ENCODE data around the gene SFT2D2. TPM values are rescaled to one million over a fixed set of nuclear protein-coding genes. Genes with fewer than 3 reads are reported as not detected.

The SFT2D2 gene
- total RNA-seq, 4 donors from 2014 or later, result 38.4 to 111 (median 59.2) TPM

GRCh38 chr1:168230709-168231108 lies 4.9 kb downstream of the SFT2D2 start:
- intact Hi-C loops (cut with DNase I; ENCODE audit: low total_unique reads), result no loop called here
- no peak for TF ChIP-seq CTCF (IDR thresholded peaks at IDR 0.05)
- no peak for TF ChIP-seq POLR2A (IDR thresholded peaks at IDR 0.05)
- Histone ChIP-seq H3K9me3 (no peaks in the 10 kb centered on the region), H3K27me3 (no peaks in the 10 kb centered on the region), H3K4me1 (peaks cover 10 to 17% of the 10 kb centered on the region in 2 donors), H3K36me3 (no peaks in the 10 kb centered on the region), H3K27ac (peak overlapping the region; percentile 92 to 95), H3K4me3 (no peak overlapping the region)
- DNase-seq, result no peak

GRCh38 chr1:168234846-168235547 lies 9.2 kb downstream of the SFT2D2 start:
- intact Hi-C loops (cut with DNase I; ENCODE audit: low total_unique reads), result no loop called here
- no peaks in the 10 kb centered on the region for H3K9me3 ChIP-seq
- no peak for DNase-seq
- peak overlapping the region; percentile 57 to 71 for H3K27ac ChIP-seq
- TF ChIP-seq CTCF (IDR thresholded peaks at IDR 0.05), result peak; percentile 33 to 46 (median 40)
- no peak for TF ChIP-seq POLR2A (IDR thresholded peaks at IDR 0.05)
- H3K36me3 ChIP-seq, result no peaks in the 10 kb centered on the region
- no peak overlapping the region for H3K4me3 ChIP-seq
- peaks cover under 1 to 11% of the 10 kb centered on the region in 2 donors for H3K4me1 ChIP-seq
- H3K27me3 ChIP-seq, result no peaks in the 10 kb centered on the region

GRCh38 chr1:168235548-168235885 lies 9.7 kb downstream of the SFT2D2 start:
- intact Hi-C loops (cut with DNase I; ENCODE audit: low total_unique reads), result no loop called here
- no peaks in the 10 kb centered on the region for H3K36me3 ChIP-seq
- peak overlapping the region; percentile 57 to 71 for H3K27ac ChIP-seq
- H3K4me1 ChIP-seq, result peaks cover 0 to 5% of the 10 kb centered on the region in 2 donors
- no peaks in the 10 kb centered on the region for H3K9me3 ChIP-seq
- TF ChIP-seq CTCF (IDR thresholded peaks at IDR 0.05), result no peak
- no peak for TF ChIP-seq POLR2A (IDR thresholded peaks at IDR 0.05)
- no peak overlapping the region for H3K4me3 ChIP-seq
- H3K27me3 ChIP-seq, result no peaks in the 10 kb centered on the region
- DNase-seq, result no peak

- TF ChIP-seq POLR2A (IDR thresholded peaks at IDR 0.05), result no peak
- intact Hi-C loops (cut with DNase I; ENCODE audit: low total_unique reads), result no loop called here
- H3K27me3 ChIP-seq, result no peaks in the 10 kb centered on the region
- H3K4me1 ChIP-seq, result peaks cover 0 to 4% of the 10 kb centered on the region in 2 donors
- H3K27ac ChIP-seq, result peak overlapping the region; percentile 57 to 71
- H3K4me3 ChIP-seq, result no peak overlapping the region
- no peaks in the 10 kb centered on the region for H3K36me3 ChIP-seq
- no peaks in the 10 kb centered on the region for H3K9me3 ChIP-seq
- no peak for DNase-seq
Measured at GRCh38 chr1:168235937-168236336, 10.1 kb downstream of the SFT2D2 start.

DNA sequence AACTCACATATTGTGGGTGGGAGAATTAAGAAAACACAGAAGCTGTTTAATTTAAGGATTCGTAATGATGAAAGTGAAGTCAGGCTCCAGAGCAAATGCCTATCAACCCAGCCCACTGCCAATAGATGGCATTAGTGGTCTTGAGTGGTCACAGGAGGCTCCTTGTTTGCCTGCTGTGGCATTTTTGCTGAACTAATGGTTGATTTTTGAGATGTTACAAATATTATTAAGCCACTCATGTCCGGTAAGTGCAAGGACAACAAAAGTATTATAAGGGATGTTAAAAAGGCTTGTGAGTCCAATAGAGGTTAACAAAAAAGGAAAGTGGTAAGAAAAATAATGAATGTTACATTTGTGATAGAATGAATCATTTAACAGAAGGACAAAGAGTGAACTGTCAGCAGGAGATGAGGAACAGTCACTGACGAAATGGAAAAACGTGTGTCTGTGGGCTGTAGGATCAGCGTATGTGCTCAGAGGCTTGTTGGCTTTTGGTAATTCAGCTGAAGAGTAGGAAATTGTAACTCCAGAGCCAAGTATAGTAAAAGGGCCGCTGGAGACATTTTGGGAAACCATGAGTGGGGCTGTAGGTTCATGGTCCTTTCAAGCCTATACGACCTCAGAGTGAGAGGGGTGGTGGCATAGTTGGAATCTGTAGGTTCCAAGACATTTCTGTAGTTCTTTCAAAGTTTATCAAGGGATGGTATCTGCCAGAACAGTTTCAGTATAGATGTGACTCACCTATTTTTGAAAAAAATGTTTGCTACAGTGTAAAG lies 11.2 kb downstream of the SFT2D2 start:
- Histone ChIP-seq H3K4me1 (peaks cover 2 to 4% of the 10 kb centered on the region in 2 donors), H3K27me3 (no peaks in the 10 kb centered on the region), H3K4me3 (no peak overlapping the region), H3K9me3 (no peaks in the 10 kb centered on the region), H3K27ac (peak overlapping the region; percentile 67 to 71), H3K36me3 (no peaks in the 10 kb centered on the region)
- DNase-seq, result no peak
- intact Hi-C loops (cut with DNase I; ENCODE audit: low total_unique reads), result no loop called here
- no peak for TF ChIP-seq CTCF (IDR thresholded peaks at IDR 0.05)
- no peak for TF ChIP-seq POLR2A (IDR thresholded peaks at IDR 0.05)
